Peyer's patch (tissue), 4 donors: Measurements from ENCODE around the gene GRID2.

Source experiments
- POLR2A ChIP-seq, 2 donors: fragments of 450-650 bp; IDR thresholded peaks; one replicate each; pipeline ENCODE4 v1.5.1; 2017; ENCODE audit warnings: antibody characterized with exemption in 2 of 2, mild to moderate bottlenecking in 2 of 2, moderate library complexity in 2 of 2
- TF ChIP-seq, protein P1 (sequence below), 6 experiments: fragments of 450-650 bp in 4 of 6; fragments of 200-600 bp in 2 of 6; sonication (generic) in 1 of 6; IDR thresholded peaks; one replicate each; pipeline ENCODE4 v1.5.1; 2017 to 2019; ENCODE audit warnings: antibody characterized with exemption in 6 of 6, mild to moderate bottlenecking in 3 of 6, moderate library complexity in 1 of 6

DNA sequence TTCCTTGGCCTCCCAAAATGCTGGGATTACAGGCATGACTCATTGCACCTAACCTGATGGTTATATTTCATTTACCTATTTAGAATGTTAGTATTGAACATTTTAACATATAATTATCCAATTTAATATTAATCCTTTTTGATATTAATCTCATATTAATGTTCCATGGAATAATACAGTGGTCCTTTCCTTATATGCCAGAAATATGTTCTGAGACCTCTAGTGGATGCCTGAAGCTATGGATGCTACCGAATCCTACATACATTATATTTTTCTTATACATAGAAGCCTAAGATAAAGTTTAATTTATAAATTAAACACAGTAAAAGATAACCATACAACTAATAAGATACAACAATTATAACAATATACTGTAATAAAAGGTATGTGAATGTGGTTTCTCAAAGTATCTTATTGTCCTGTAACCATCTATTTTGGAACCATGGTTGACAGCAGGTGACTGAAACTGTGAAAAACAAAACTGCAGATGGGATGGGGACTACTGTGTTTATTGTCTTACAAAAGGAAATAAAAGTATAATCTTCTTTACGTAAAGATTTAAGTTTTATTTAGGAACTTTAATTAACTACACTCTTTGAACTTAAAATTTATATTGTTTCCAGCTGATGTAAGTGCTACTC, 431.4 kb downstream of the GRID2 start:
- TF ChIP-seq, protein P1, sequence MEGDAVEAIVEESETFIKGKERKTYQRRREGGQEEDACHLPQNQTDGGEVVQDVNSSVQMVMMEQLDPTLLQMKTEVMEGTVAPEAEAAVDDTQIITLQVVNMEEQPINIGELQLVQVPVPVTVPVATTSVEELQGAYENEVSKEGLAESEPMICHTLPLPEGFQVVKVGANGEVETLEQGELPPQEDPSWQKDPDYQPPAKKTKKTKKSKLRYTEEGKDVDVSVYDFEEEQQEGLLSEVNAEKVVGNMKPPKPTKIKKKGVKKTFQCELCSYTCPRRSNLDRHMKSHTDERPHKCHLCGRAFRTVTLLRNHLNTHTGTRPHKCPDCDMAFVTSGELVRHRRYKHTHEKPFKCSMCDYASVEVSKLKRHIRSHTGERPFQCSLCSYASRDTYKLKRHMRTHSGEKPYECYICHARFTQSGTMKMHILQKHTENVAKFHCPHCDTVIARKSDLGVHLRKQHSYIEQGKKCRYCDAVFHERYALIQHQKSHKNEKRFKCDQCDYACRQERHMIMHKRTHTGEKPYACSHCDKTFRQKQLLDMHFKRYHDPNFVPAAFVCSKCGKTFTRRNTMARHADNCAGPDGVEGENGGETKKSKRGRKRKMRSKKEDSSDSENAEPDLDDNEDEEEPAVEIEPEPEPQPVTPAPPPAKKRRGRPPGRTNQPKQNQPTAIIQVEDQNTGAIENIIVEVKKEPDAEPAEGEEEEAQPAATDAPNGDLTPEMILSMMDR (IDR thresholded peaks at IDR 0.05), result no peak
- no peak for TF ChIP-seq POLR2A (IDR thresholded peaks at IDR 0.05)
